DOHH2 (cell line): ENCODE results near the gene NBAS.

ENCODE experiments used
- CTCF ChIP-seq: fragments of 200-600 bp; sonication (generic); IDR thresholded peaks from one replicate; pipeline ENCODE4 v1.5.1; 2014; ENCODE audit warnings: antibody characterized with exemption, mild to moderate bottlenecking, low read depth, low read length; ENCODE audit not compliant: poor library complexity, severe bottlenecking
- EZH2phosphoT487 ChIP-seq: fragments of 200-600 bp; sonication (generic); IDR thresholded peaks from 2 replicates; pipeline ENCODE4 v1.6.1; 2017; ENCODE audit warnings: borderline replicate concordance, mild to moderate bottlenecking, antibody characterized with exemption, low read length, moderate library complexity, mixed read lengths

DNA sequence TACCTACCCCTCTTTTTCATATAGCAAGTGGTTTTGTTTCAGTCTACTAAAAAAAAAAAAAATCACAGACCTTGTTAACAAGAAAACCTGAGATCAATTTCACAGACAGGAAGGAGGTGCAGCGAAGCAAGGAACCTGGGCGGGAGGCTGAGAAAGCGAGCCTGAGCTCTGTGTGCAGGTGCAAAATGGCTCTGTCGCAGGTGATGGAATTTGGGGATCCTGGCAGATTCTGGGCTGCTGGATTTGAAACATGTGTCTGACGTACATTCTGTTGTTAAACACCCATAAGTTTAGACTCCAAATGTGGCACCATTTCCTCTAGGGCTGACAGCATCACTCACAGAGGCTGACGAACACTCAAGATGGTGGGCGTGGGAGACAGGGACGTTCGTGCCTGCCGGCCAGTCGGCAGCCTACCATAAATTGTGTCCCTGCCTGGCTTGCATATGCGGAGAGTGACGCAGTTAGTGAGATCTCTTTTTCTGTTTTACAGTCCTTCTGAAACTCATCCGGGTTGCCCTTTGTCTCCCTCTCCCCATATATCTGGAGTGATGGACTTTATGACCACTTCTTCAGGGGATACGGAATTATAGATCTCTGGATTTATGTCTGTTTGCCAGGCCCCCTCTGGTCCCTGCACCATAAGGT lies 21.7 kb upstream of the NBAS start:
- TF ChIP-seq CTCF (no peak), EZH2phosphoT487 (no peak)
